Stimulated activated CD4-positive, alpha-beta T cell treated with anti-CD3 and anti-CD28 coated beads, Interleukin-2, amount 100 ng/mL, for 4 hours (primary cell): ENCODE results near the gene POFUT2.

ENCODE experiments used
- DNase-seq: peaks from one replicate; pipeline ENCODE4 v3.0.0-alpha.2; 2020; ENCODE audit warnings: low read depth

POFUT2 gene

DNA sequence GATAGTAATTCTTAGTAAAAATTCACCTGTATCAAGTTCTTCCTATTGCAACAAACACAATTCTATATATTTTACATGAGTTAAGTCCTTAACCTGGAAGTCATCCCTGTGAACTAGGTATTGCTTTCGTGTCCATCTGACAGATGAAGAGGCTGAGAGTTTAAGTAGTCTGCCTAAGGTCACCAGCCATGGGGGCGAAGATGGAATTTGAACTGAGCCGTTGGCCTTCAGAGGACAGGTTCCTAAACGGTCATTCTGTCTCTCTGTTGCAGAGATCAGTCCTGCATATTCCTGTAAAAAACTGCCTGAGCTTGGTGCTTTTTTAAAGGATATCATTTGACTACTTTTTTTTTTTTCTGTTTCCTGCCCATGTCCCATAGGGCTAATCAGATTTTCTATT lies 10.2 kb upstream of the POFUT2 start:
- no peak for DNase-seq

GRCh38 chr21:45297329-45297728 lies 9.6 kb upstream of the POFUT2 start:
- DNase-seq: no peak

- DNase-seq: no peak
These were observed 8.9 kb upstream of the POFUT2 start for GRCh38 chr21:45296638-45297037.

- DNase-seq: no peak
These were observed 8.1 kb upstream of the POFUT2 start for GRCh38 chr21:45295576-45296365.

- DNase-seq: no peak
These were observed 7.0 kb upstream of the POFUT2 start for GRCh38 chr21:45294509-45295291.

GRCh38 chr21:45293726-45294401 lies 6.2 kb upstream of the POFUT2 start:
- no peak for DNase-seq

GRCh38 chr21:45293220-45293725 lies 5.6 kb upstream of the POFUT2 start:
- no peak for DNase-seq

DNA sequence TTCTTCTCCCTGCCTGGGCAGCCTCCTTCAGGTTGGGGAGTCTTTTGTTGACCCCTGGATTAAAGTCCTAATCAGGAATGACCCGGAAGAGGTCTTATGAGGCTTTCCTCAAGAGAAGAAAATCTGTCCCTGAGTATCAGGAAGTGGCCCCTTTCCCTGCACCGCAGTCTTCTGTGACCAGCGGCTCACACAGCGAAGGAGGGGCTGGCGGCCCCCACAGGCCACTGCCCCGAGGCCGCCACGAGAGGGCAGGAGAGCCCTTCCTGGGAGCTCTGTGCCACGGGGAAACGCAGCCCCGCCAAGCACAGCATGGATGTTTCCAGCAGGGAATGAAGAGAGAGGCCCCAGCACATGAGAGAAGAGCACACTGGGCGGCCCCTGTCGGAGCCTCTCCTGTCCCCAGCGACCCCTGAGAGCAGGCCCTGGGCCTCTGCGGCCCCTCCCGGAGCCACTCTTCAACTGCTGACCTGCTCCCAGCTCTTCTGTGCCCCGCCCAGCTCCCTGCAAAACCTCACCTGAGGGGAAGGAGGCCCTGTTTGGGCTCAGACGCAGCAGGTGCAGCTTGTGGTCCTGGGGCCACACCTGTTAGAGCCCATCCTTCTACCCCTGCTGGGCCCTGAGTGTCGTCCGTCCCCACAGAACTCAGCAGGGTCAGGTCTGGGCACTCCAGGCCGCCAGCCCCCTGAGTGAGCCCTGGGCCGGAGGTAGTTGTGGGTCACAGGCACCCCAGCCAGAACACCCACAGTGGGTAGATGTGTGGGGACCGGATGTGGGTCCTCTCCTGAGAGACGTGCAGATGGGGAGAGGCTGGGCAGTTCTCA lies 4.9 kb upstream of the POFUT2 start:
- peak; percentile 57 for DNase-seq

- DNase-seq: no peak
These were observed 4.1 kb upstream of the POFUT2 start for GRCh38 chr21:45291613-45292398.

DNA sequence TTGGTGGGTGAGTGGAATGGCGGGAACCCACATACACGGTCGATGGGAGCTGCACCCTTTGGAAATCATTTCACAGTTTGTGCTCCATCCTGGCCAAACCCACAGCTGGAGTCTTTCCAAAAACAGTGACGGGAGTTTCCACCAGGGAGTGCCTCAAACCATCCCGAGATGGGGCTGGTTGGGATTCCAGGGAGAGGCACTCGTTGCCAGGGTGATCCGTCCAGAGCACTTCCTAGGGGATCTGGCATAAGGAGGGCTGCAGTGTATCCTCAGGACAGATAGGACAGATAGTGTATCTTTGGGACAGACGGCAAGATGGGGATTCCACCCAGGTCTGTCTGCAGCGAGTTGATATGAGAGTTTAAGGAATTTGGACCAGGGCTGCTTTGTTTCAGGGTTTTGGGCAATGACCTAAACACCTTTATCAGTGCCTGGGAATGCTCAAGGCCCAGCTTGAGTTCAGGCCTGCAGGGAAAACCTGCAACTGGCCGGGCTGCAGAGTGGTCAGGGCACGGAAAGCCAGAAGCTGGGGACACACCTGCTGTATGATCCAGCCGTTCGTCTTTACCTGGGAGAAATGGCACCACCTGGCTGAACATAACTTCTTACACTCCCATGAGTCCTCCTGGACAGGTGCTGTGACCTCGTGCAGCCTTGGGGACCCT lies 3.4 kb upstream of the POFUT2 start:
- DNase-seq: no peak

DNA sequence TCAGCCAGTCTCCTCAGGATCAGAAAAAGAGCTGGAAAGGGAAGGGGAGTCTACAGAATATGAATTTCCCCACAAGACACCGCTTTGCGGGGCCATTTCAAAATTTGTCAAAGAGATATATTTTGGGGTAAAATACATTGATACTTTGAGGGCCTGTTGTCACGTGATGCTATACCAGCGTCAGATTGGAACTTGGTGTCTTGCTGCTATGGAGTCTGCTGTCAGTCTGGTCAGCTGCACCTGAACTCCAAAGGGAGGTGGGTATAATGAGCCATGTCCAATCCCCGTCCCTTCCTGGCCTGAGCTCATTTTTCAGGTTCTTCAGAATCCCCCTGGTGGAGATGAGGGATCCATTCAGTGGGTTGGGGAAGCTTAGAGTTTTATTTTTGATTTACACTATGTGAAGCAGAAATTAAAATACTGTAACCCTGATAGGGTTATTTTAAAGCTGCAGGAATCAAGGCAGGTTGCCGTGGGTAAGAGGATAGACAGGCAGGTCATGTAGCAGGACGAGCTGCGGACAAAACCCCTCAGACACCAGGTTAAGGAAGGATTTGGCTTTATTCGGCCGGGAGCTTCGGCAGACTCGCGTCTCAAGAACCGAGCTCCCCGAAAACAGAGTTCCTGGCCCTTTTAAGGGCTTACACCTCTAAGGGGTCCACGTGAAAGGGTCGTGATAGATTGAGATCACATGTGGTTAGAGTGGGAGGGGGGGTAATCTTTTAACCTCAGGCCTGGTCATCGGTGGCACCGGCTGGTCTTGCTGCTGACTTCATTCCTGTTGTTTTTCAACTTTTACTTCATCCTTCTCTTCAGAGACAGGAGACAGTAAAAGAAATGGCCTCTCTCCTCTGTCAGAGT lies 2.2 kb upstream of the POFUT2 start:
- no peak for DNase-seq

GRCh38 chr21:45289134-45289533 lies 1.4 kb upstream of the POFUT2 start:
- no peak for DNase-seq

DNA sequence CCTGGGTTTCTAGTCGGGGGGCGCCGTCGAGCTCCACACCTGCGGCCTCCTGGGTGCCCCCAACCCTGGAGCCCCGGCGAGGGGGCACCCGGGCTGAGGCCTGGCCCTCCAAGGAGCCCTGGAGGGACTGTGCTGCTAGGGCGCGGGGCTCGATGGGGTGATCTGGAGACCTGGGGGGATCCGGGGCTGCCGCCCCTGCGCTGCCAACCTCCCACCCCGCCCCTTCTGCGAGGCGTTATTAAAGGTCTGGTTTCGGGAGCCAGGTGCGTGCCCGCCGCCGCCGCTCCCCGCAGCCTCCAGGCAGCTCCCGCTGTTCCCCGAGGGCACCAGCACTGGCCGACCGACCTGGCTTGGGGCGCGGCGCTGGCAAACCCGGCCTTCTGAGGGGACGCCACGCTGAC lies 746 bp upstream of the POFUT2 start:
- DNase-seq: no peak

- DNase-seq: no peak
These were observed 841 bp downstream of the POFUT2 start for GRCh38 chr21:45286671-45287437.

- no peak for DNase-seq
These were observed 2.3 kb downstream of the POFUT2 start for GRCh38 chr21:45285266-45285931.

- no peak for DNase-seq
These were observed 3.3 kb downstream of the POFUT2 start for GRCh38 chr21:45284456-45284741.

DNA sequence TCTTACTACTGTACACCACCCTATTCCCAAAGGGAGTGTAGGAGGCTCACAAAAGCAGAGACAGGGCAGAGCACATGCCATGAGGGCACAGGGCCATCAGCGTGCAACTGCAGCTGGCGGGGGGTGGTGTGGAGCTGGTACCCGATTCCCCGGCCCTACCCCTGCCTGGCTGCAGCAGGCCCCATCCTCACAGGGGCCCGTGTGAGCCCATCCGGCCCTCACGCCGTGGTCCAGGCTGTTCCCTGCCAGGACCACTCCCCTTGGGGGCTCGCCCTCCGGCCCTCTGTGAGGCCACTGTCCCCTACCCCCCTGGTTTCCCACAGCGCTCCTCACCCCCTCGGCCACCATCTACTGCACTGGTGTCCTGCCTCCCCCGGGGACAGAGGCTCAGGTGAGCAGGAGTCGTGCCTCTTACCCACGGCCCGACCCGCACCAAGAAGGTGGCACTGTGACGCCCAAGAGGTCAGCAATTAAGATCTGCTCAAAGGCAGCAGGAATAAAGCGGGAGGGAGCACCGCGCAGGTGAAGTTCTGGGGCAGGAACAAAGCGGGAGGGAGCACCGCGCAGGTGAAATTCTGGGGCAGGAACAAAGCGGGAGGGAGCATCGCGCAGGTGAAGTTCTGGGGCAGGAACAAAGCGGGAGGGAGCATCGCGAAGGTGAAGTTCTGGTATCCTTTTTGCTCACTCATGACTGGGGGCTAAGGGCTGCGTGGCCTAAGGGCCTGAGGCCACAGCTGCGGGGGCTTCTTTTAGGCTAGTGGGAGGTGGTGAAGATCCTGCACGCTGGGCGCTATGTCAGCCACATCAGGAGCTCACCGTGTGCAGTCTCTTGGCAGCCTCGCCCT lies 3.9 kb downstream of the POFUT2 start:
- DNase-seq: no peak
